ENCODE measurements around the gene CEBPE. TPM values are rescaled to one million over a fixed set of nuclear protein-coding genes. Genes with fewer than 3 reads are reported as not detected.

Gene CEBPE
- polyA plus RNA-seq, 1 of the 3 experiments (the other 2 are of a cell fraction), result not detected

DNA sequence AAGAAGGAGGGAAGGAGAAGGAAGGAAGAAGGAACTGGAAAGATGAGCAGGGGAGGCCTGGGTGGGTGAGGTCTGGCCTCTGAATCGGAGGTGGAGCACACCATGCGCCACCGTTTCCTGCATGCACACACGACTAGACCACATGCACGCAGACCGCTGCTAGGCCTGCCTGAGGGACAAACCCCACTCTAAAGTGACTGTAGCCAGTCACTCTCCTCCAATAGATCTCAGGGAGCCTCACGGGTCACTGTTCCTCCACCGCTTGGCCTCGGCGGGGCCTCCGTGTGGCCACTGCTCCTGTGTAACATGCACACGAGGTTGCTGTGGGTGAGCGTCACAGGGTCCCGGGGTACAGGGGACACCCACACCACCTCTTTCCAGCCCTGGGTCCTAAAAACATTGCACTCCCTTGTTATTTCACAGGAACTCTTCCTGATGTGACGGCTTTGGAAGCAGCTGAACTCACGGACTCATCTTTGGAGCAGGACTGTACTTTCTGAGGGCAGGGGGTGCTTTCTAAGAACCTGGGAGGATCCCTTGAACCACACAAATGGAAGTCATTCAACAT lies 17.6 kb upstream of the CEBPE start:
- Histone ChIP-seq H3K9me3 (no peaks in the 10 kb centered on the region), H3K79me2 (ENCODE audit: insufficient read depth) (no peaks in the 10 kb centered on the region), H3K27ac (ENCODE audit: low read depth in 2 of 2, low read length in 1 of 2) (no peak overlapping the region), H3K9me2 (no peaks in the 10 kb centered on the region), H3F3A (replicated peaks; ENCODE audit: insufficient read depth) (no peaks in the 10 kb centered on the region), H3K9ac (no peak overlapping the region), H4K20me1 (ENCODE audit: insufficient read depth) (no peaks in the 10 kb centered on the region), H3K4me1 (ENCODE audit: control insufficient read depth in 1 of 2, insufficient read depth in 2 of 2, low read depth in 1 of 2, low read length in 1 of 2) (no peaks in the 10 kb centered on the region), H3K36me3 (replicated peaks in 1 of 2; ENCODE audit: control insufficient read depth in 1 of 2, insufficient read depth in 2 of 2, low read length in 1 of 2) (no peaks in the 10 kb centered on the region), H3K27me3 (ENCODE audit: insufficient read depth) (no peaks in the 10 kb centered on the region; the same call in 1 of the 2 replicates), H2AFZ (ENCODE audit: low read depth) (no peak overlapping the region), H3K4me3 (ENCODE audit: low read depth in 2 of 2, low read length in 1 of 2) (no peak overlapping the region), H3K4me2 (no peak overlapping the region)
- 86% methylated on average over 16 of the region's 16 CpGs for WGBS (ENCODE audit: low lambda C conversion rate)
- TF ChIP-seq NRF1 (IDR thresholded peaks at IDR 0.05; ENCODE audit: low read depth, low read length) (no peak), EZH2phosphoT487 (IDR thresholded peaks at IDR 0.05; ENCODE audit: borderline replicate concordance, low read depth) (no peak), RCOR1 (IDR thresholded peaks at IDR 0.05; ENCODE audit: low read length) (no peak), TCF12 (IDR thresholded peaks at IDR 0.05) (no peak), USF2 (IDR thresholded peaks at IDR 0.05; ENCODE audit: borderline replicate concordance, low read depth, low read length) (no peak), ZBTB33 (IDR thresholded peaks at IDR 0.05; ENCODE audit: borderline replicate concordance, low read depth) (no peak), MAX (IDR thresholded peaks at IDR 0.05; ENCODE audit: low read depth) (no peak), NFIC (IDR thresholded peaks at IDR 0.05; ENCODE audit: borderline replicate concordance) (no peak), REST (IDR thresholded peaks at IDR 0.05; ENCODE audit: low read depth, low read length) (no peak), FOSL2 (IDR thresholded peaks at IDR 0.05; ENCODE audit: borderline replicate concordance, low read depth) (no peak), MEF2A (IDR thresholded peaks at IDR 0.05; ENCODE audit: borderline replicate concordance, low read depth) (no peak), RFX5 (IDR thresholded peaks at IDR 0.05; ENCODE audit: low read length) (no peak)
- TF ChIP-seq, protein P1, sequence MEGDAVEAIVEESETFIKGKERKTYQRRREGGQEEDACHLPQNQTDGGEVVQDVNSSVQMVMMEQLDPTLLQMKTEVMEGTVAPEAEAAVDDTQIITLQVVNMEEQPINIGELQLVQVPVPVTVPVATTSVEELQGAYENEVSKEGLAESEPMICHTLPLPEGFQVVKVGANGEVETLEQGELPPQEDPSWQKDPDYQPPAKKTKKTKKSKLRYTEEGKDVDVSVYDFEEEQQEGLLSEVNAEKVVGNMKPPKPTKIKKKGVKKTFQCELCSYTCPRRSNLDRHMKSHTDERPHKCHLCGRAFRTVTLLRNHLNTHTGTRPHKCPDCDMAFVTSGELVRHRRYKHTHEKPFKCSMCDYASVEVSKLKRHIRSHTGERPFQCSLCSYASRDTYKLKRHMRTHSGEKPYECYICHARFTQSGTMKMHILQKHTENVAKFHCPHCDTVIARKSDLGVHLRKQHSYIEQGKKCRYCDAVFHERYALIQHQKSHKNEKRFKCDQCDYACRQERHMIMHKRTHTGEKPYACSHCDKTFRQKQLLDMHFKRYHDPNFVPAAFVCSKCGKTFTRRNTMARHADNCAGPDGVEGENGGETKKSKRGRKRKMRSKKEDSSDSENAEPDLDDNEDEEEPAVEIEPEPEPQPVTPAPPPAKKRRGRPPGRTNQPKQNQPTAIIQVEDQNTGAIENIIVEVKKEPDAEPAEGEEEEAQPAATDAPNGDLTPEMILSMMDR (IDR thresholded peaks at IDR 0.05), result no peak
- DNase-seq, result no peak
- ChIA-PET POLR2A (no interaction called here), CTCF (interaction anchor here (0.9 to 3.0 kb wide), 4 partner anchors 9 to 50 kb away, joined by 3 to 14 read pairs (median 4); no protein-coding TSS in a partner anchor)

Measured in SK-N-SH (cell line).